ENCODE measurements around the gene MAP3K10. TPM values are rescaled to one million over a fixed set of nuclear protein-coding genes. Genes with fewer than 3 reads are reported as not detected.
A peak's percentile ranks its signal among the peaks of the same experiment; 100 is the strongest.

The MAP3K10 gene
- total and polyA plus RNA-seq, 12 donors = 2.4 to 78.3 (median 18.2) TPM

- H3K4me3 ChIP-seq = peak overlapping the region in 1 of 4 donors; percentile 33
Observed at GRCh38 chr19:40147693-40148347, 43.4 kb upstream of the MAP3K10 start.

DNA sequence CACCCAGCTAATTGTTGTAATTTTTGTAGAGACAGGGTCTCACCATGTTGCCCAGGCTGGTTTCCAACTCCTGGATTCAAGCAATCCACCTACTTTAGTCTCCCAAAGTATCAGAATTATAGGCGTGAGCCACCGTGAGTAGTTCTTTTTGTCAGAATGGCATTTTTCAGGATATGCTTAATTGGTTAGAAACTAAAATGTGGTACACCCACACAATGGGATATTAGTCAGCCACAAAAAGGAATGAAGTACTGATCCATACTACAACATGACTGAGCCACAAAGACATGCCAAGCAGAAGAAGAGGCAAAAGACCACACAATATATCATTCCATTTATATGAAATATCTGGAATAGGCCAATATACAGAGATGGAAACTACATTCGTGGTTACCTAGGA is 41.7 kb upstream of the MAP3K10 start:
- intact Hi-C loops (cut with DNase I) = loop anchor here in 1 of 2 donors (10.0 kb wide), 1 partner anchor 65 kb away; the partner anchor contains the start of gene TTC9B
- Histone ChIP-seq H3K4me3 (no peak overlapping the region), H3K27ac (no peak overlapping the region), H3K4me1 (replicated peaks in 1 of 2) (peaks cover 5 to 11% of the 10 kb centered on the region in 2 donors), H3K9me3 (replicated peaks in 1 of 3) (no peaks in the 10 kb centered on the region), H3K36me3 (replicated peaks in 1 of 2) (no peaks in the 10 kb centered on the region), H3K27me3 (no peaks in the 10 kb centered on the region)
- no peak for DNase-seq
- 88 to 93% (median 90%) methylated on average over 3 of the region's 3 CpGs for WGBS, 4 donors
- no peak for TF ChIP-seq POLR2A (IDR thresholded peaks at IDR 0.05)
- TF ChIP-seq CTCF (IDR thresholded peaks at IDR 0.05) = no peak

More at GRCh38 chr19:40147693-40148347, 43.4 kb upstream of the MAP3K10 start:
- Histone ChIP-seq H3K9me3 (replicated peaks in 1 of 3) (no peaks in the 10 kb centered on the region), H3K4me1 (replicated peaks in 1 of 2) (peaks cover 5 to 11% of the 10 kb centered on the region in 2 donors), H3K27ac (peak overlapping the region in 2 of 5 donors; percentile 34 to 47), H3K36me3 (replicated peaks in 1 of 2) (no peaks in the 10 kb centered on the region), H3K27me3 (no peaks in the 10 kb centered on the region)
- WGBS, 4 donors = 42 to 50% (median 47%) methylated on average over 15 to 21 of the region's 21 CpGs
- peak in 1 of 2 donors; percentile 61 for TF ChIP-seq POLR2A (IDR thresholded peaks at IDR 0.05)
- no peak for TF ChIP-seq CTCF (IDR thresholded peaks at IDR 0.05)
- intact Hi-C loops (cut with DNase I) = loop anchor here in 1 of 2 donors (10.0 kb wide), 1 partner anchor 67 kb away; the partner anchor contains the start of gene TTC9B
- DNase-seq = peak in 6 of 7 donors; percentile 42 to 67 (median 53)

GRCh38 chr19:40150170-40150569 is 41.1 kb upstream of the MAP3K10 start:
- no peak overlapping the region for H3K27ac ChIP-seq
- DNase-seq = peak in 1 of 7 donors; percentile 8
- no peaks in the 10 kb centered on the region for H3K27me3 ChIP-seq
- no peaks in the 10 kb centered on the region for H3K36me3 ChIP-seq (replicated peaks in 1 of 2)
- H3K4me1 ChIP-seq (replicated peaks in 1 of 2) = peaks cover 5 to 11% of the 10 kb centered on the region in 2 donors
- intact Hi-C loops (cut with DNase I) = no loop called here
- 62 to 80% (median 77%) methylated on average over 5 of the region's 5 CpGs for WGBS, 4 donors
- H3K9me3 ChIP-seq (replicated peaks in 1 of 3) = no peaks in the 10 kb centered on the region
- no peak overlapping the region for H3K4me3 ChIP-seq
- no peak for TF ChIP-seq CTCF (IDR thresholded peaks at IDR 0.05)
- no peak for TF ChIP-seq POLR2A (IDR thresholded peaks at IDR 0.05)

DNA sequence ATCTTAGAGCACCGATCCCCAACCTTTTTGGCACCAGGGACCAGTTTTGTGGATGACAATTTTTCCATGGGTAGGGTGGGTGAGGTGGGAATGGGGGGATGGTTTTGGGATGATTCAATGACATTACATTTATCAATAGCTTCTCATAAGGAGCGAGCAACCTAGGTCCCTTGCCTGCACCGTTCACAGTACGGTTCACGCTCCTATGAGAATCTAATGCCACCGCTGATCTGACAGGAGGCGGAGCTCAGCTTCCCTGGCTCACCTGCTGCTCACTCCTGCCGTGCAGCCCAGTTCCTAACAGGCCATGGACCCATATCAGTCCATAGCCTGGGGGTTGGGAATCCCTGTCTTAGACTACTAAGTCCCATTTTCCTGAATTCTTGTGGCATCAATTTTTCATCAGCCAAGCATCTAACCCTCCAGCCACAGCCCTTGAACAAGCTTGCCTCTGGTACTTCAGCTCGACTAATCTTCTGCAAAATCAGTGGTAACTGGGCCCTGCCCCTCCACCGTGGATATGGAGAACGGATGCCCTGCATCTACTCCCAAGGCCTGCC is 37.0 kb upstream of the MAP3K10 start:
- TF ChIP-seq CTCF (IDR thresholded peaks at IDR 0.05) (no peak), POLR2A (IDR thresholded peaks at IDR 0.05) (no peak)
- 77 to 84% (median 83%) methylated on average over 9 to 11 of the region's 11 CpGs for WGBS, 4 donors
- no peak overlapping the region for H3K27ac ChIP-seq
- H3K4me3 ChIP-seq = no peak overlapping the region
- H3K36me3 ChIP-seq (replicated peaks in 1 of 2) = no peaks in the 10 kb centered on the region
- DNase-seq = no peak
- H3K4me1 ChIP-seq (replicated peaks in 1 of 2) = no peaks in the 10 kb centered on the region
- intact Hi-C loops (cut with DNase I) = no loop called here
- no peaks in the 10 kb centered on the region for H3K9me3 ChIP-seq (replicated peaks in 1 of 3)
- no peaks in the 10 kb centered on the region for H3K27me3 ChIP-seq

All from adrenal gland (tissue), 12 donors.